Measurements from ENCODE around the gene BRINP1.

GRCh38 chr9:119418721-119419120 is 49.5 kb upstream of the BRINP1 start:
- TF ChIP-seq CTCF (IDR thresholded peaks at IDR 0.05) (no peak), POLR2A (IDR thresholded peaks at IDR 0.05) (no peak)
